MM.1S (cell line): ENCODE data around the gene RECQL5.

ENCODE experiments used
- DNase-seq: peaks from one replicate; pipeline ENCODE4 v3.0.0-alpha.2; 2015
- H2AFZ ChIP-seq: fragments of 300-600 bp; sonication (generic); 2 replicates; pipeline ENCODE4 v1.6.0; 2016; ENCODE audit warnings: antibody characterized with exemption, low read length
- H3F3A ChIP-seq: fragments of 300-600 bp; sonication (generic); 2 replicates; pipeline ENCODE4 v1.6.1; 2016; ENCODE audit warnings: mild to moderate bottlenecking, antibody characterized with exemption, low read length, moderate library complexity, mixed read lengths; ENCODE audit not compliant: insufficient read depth
- H3K27ac ChIP-seq: fragments of 300-600 bp; sonication (generic); 2 replicates; pipeline ENCODE4 v1.5.1; 2016; ENCODE audit warnings: mild to moderate bottlenecking, low read length
- H3K27me3 ChIP-seq: fragments of 300-600 bp; sonication (generic); replicated peaks from 2 replicates; pipeline ENCODE4 v1.6.0; 2016; ENCODE audit warnings: low read length; ENCODE audit not compliant: insufficient read depth
- H3K36me3 ChIP-seq: fragments of 300-600 bp; sonication (generic); replicated peaks from 2 replicates; pipeline ENCODE4 v1.6.1; 2016; ENCODE audit warnings: mild to moderate bottlenecking, low read length, mixed read lengths; ENCODE audit not compliant: insufficient read depth
- H3K4me1 ChIP-seq: fragments of 300-600 bp; sonication (generic); 2 replicates; pipeline ENCODE4 v1.6.1; 2016; ENCODE audit warnings: low read length, mixed read lengths
- H3K4me2 ChIP-seq: fragments of 300-600 bp; sonication (generic); 2 replicates; pipeline ENCODE4 v1.6.0; 2016; ENCODE audit warnings: low read depth, low read length
- H3K4me3 ChIP-seq: fragments of 300-600 bp; sonication (generic); 2 replicates; pipeline ENCODE4 v1.5.1; 2016; ENCODE audit warnings: low read length, mixed read lengths
- H3K79me2 ChIP-seq: fragments of 300-600 bp; sonication (generic); 2 replicates; pipeline ENCODE4 v1.6.1; 2016; ENCODE audit warnings: mixed run types, low read length, mixed read lengths
- H3K9ac ChIP-seq: fragments of 300-600 bp; sonication (generic); 2 replicates; pipeline ENCODE4 v1.6.1; 2016; ENCODE audit warnings: low read length, mixed read lengths
- H3K9me2 ChIP-seq: fragments of 300-600 bp; sonication (generic); replicated peaks from 2 replicates; pipeline ENCODE4 v1.6.1; 2016; ENCODE audit warnings: mild to moderate bottlenecking, low read length, mixed read lengths; ENCODE audit not compliant: insufficient read depth
- H3K9me3 ChIP-seq: fragments of 300-600 bp; sonication (generic); replicated peaks from 2 replicates; pipeline ENCODE4 v1.6.1; 2016; ENCODE audit warnings: mild to moderate bottlenecking, low read length, mixed read lengths; ENCODE audit not compliant: insufficient read depth
- H4K20me1 ChIP-seq: fragments of 300-600 bp; sonication (generic); 2 replicates; pipeline ENCODE4 v1.6.1; 2016; ENCODE audit warnings: mild to moderate bottlenecking, low read length, moderate library complexity, mixed read lengths; ENCODE audit not compliant: insufficient read depth
- EZH2 ChIP-seq: fragments of 300-600 bp; sonication (generic); optimal IDR thresholded peaks from 2 replicates; pipeline ENCODE3; 2017; ENCODE audit warnings: low read depth, mild to moderate bottlenecking, antibody characterized with exemption, low read length, mixed read lengths
- EZH2phosphoT487 ChIP-seq: fragments of 300-600 bp; sonication (generic); IDR thresholded peaks from 2 replicates; pipeline ENCODE4 v1.6.1; 2018; ENCODE audit warnings: antibody characterized with exemption, low read length
- TF ChIP-seq, protein P1 (sequence below): fragments of 300-600 bp; sonication (generic); IDR thresholded peaks from 2 replicates; pipeline ENCODE4 v1.5.1; 2016; ENCODE audit warnings: antibody characterized with exemption, low read length, mixed read lengths

The RECQL5 gene

GRCh38 chr17:75645889-75646637, 20.9 kb downstream of the RECQL5 start:
- peak overlapping the region; percentile 50 for H3K4me2 ChIP-seq

GRCh38 chr17:75645501-75645888, 21.5 kb downstream of the RECQL5 start:
- Histone ChIP-seq H3K36me3 (no peaks in the 10 kb centered on the region; the same call in 1 of the 2 replicates), H3K9ac (peak overlapping the region; percentile 75), H3K4me1 (peaks cover 48% of the 10 kb centered on the region), H3K4me2 (peak overlapping the region; percentile 50), H2AFZ (no peak overlapping the region), H4K20me1 (no peaks in the 10 kb centered on the region), H3K27me3 (no peaks in the 10 kb centered on the region), H3F3A (peaks cover 32% of the 10 kb centered on the region), H3K4me3 (no peak overlapping the region; the same call in 1 of the 2 replicates), H3K79me2 (peaks cover 18% of the 10 kb centered on the region; the same call in 1 of the 2 replicates), H3K9me3 (no peaks in the 10 kb centered on the region), H3K9me2 (no peaks in the 10 kb centered on the region), H3K27ac (peak overlapping the region; percentile 97)
- DNase-seq, result peak; percentile 86
- TF ChIP-seq, protein P1, sequence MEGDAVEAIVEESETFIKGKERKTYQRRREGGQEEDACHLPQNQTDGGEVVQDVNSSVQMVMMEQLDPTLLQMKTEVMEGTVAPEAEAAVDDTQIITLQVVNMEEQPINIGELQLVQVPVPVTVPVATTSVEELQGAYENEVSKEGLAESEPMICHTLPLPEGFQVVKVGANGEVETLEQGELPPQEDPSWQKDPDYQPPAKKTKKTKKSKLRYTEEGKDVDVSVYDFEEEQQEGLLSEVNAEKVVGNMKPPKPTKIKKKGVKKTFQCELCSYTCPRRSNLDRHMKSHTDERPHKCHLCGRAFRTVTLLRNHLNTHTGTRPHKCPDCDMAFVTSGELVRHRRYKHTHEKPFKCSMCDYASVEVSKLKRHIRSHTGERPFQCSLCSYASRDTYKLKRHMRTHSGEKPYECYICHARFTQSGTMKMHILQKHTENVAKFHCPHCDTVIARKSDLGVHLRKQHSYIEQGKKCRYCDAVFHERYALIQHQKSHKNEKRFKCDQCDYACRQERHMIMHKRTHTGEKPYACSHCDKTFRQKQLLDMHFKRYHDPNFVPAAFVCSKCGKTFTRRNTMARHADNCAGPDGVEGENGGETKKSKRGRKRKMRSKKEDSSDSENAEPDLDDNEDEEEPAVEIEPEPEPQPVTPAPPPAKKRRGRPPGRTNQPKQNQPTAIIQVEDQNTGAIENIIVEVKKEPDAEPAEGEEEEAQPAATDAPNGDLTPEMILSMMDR, result no peak
- TF ChIP-seq EZH2 (no peak), EZH2phosphoT487 (no peak)

More at GRCh38 chr17:75645889-75646637, 20.9 kb downstream of the RECQL5 start:
- Histone ChIP-seq H3K27me3 (no peaks in the 10 kb centered on the region), H2AFZ (no peak overlapping the region), H3K9me2 (no peaks in the 10 kb centered on the region), H3K9ac (peak overlapping the region; percentile 75), H4K20me1 (no peaks in the 10 kb centered on the region), H3K27ac (peak overlapping the region; percentile 97), H3K36me3 (no peaks in the 10 kb centered on the region; the same call in 1 of the 2 replicates), H3K9me3 (no peaks in the 10 kb centered on the region), H3K4me1 (peaks cover 48% of the 10 kb centered on the region), H3F3A (peaks cover 32% of the 10 kb centered on the region), H3K4me3 (no peak overlapping the region), H3K79me2 (peaks cover 18% of the 10 kb centered on the region; the same call in 1 of the 2 replicates)
- peak; percentile 60 for DNase-seq
- TF ChIP-seq, protein P1, result no peak
- TF ChIP-seq EZH2 (no peak), EZH2phosphoT487 (no peak)

DNA sequence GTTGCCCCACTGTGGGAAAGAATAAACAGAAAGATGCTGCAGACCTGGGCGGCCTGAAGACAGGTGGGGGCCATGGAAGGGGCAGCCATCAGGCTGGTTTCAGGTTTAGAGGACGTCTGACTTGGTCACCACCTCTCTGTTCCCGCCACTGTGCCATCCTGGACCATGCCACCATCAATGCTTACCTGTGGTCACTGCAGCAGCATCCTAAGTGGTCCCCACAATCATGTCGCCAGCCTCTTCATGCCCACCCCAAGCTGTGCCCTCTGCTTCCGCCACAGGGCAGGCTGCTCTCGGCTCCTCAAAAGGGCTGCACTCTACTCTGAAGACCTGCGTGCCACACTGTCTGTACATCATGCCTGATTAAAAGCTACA, 23.3 kb downstream of the RECQL5 start:
- H3K4me2 ChIP-seq, result no peak overlapping the region
- peaks cover 48% of the 10 kb centered on the region for H3K4me1 ChIP-seq
- H3K9ac ChIP-seq, result no peak overlapping the region
- peaks cover 18% of the 10 kb centered on the region; the same call in 1 of the 2 replicates for H3K79me2 ChIP-seq
- peaks cover 32% of the 10 kb centered on the region for H3F3A ChIP-seq
- TF ChIP-seq EZH2phosphoT487 (no peak), EZH2 (no peak)
- TF ChIP-seq, protein P1, result no peak
- H3K9me3 ChIP-seq, result no peaks in the 10 kb centered on the region
- H3K27ac ChIP-seq, result peak overlapping the region; percentile 97; the same call in 1 of the 2 replicates
- no peaks in the 10 kb centered on the region for H3K9me2 ChIP-seq
- no peak overlapping the region for H2AFZ ChIP-seq
- DNase-seq, result no peak
- no peaks in the 10 kb centered on the region for H4K20me1 ChIP-seq
- H3K27me3 ChIP-seq, result no peaks in the 10 kb centered on the region
- H3K36me3 ChIP-seq, result no peaks in the 10 kb centered on the region
- H3K4me3 ChIP-seq, result no peak overlapping the region
